ENCODE measurements around the gene SACM1L. TPM values are rescaled to one million over a fixed set of nuclear protein-coding genes. Genes with fewer than 3 reads are reported as not detected.

The SACM1L gene
- total RNA-seq, 1 experiment from 2014 or later, result 31.6 TPM

- TF ChIP-seq TCF7L2 (IDR thresholded peaks at IDR 0.05; ENCODE audit: low read depth, low read length) (no peak), CTCF (IDR thresholded peaks at IDR 0.05) (no peak), SIN3A (IDR thresholded peaks at IDR 0.05; ENCODE audit: borderline replicate concordance, insufficient read depth, low read depth, low read length) (no peak), POLR2AphosphoS5 (IDR thresholded peaks at IDR 0.05; ENCODE audit: low read depth, low read length) (no peak), REST (IDR thresholded peaks at IDR 0.05; ENCODE audit: insufficient read depth in 1 of 2, low read depth in 2 of 2, low read length in 1 of 2) (no peak)
- ATAC-seq (no peak), DNase-seq (ENCODE audit: low read depth, low spot score) (no peak)
- no peaks in the 10 kb centered on the region for H3K4me1 ChIP-seq (ENCODE audit: control insufficient read depth, insufficient read depth, low read length)
- POLR2A ChIA-PET, result no interaction called here
- CTCF ChIA-PET, result interaction anchor here (0.5 kb wide), 1 partner anchor 124 kb away, joined by 5 read pairs; no protein-coding TSS in a partner anchor
- no peaks in the 10 kb centered on the region for H3K36me3 ChIP-seq (ENCODE audit: control insufficient read depth, insufficient read depth, low read length)
- no peaks in the 10 kb centered on the region for H3K27me3 ChIP-seq (ENCODE audit: control insufficient read depth, insufficient read depth, low read length)
- no TSS peak for BruUV-seq (replicated peaks)
- H3K27ac ChIP-seq (ENCODE audit: low read length), result no peak overlapping the region
- intact Hi-C loops (cut with micrococcal nuclease; ENCODE audit: unreplicated experiment), result no loop called here
- no peak overlapping the region for H3K4me3 ChIP-seq (ENCODE audit: low read depth in 2 of 2, low read length in 2 of 2)
- in situ Hi-C loops (cut with HindIII; ENCODE audit: low pct_unique_long_range_greater_than_20kb, low sequenced_read_pairs), result no loop called here
- H3K9me3 ChIP-seq (ENCODE audit: control insufficient read depth, insufficient read depth, low read depth, low read length), result no peaks in the 10 kb centered on the region
Measured at GRCh38 chr3:45753095-45753494, 63.9 kb downstream of the SACM1L start.

- BruUV-seq (replicated peaks), result no TSS peak
- H3K9me3 ChIP-seq (ENCODE audit: control insufficient read depth, insufficient read depth, low read depth, low read length), result no peaks in the 10 kb centered on the region
- CTCF ChIA-PET, result no interaction called here
- TF ChIP-seq POLR2AphosphoS5 (IDR thresholded peaks at IDR 0.05; ENCODE audit: low read depth, low read length), result no peak
- TF ChIP-seq SIN3A (IDR thresholded peaks at IDR 0.05; ENCODE audit: borderline replicate concordance, insufficient read depth, low read depth, low read length), result no peak
- TF ChIP-seq CTCF (IDR thresholded peaks at IDR 0.05), result no peak
- TF ChIP-seq REST (IDR thresholded peaks at IDR 0.05; ENCODE audit: insufficient read depth in 1 of 2, low read depth in 2 of 2, low read length in 1 of 2), result no peak
- TF ChIP-seq TCF7L2 (IDR thresholded peaks at IDR 0.05; ENCODE audit: low read depth, low read length), result no peak
- H3K4me1 ChIP-seq (ENCODE audit: control insufficient read depth, insufficient read depth, low read length), result no peaks in the 10 kb centered on the region
- no peaks in the 10 kb centered on the region for H3K27me3 ChIP-seq (ENCODE audit: control insufficient read depth, insufficient read depth, low read length)
- no peak for DNase-seq (ENCODE audit: low read depth, low spot score)
- no peak for ATAC-seq
- intact Hi-C loops (cut with micrococcal nuclease; ENCODE audit: unreplicated experiment), result no loop called here
- POLR2A ChIA-PET, result no interaction called here
- in situ Hi-C loops (cut with HindIII; ENCODE audit: low pct_unique_long_range_greater_than_20kb, low sequenced_read_pairs), result no loop called here
- no peak overlapping the region for H3K4me3 ChIP-seq (ENCODE audit: low read depth in 2 of 2, low read length in 2 of 2)
- H3K27ac ChIP-seq (ENCODE audit: low read length), result no peak overlapping the region
- no peaks in the 10 kb centered on the region for H3K36me3 ChIP-seq (ENCODE audit: control insufficient read depth, insufficient read depth, low read length)
Measured at GRCh38 chr3:45754461-45754860, 65.3 kb downstream of the SACM1L start.

Data from Panc1 (cell line).